ENCODE measurements around the gene HORMAD2.
A peak's percentile ranks its signal among the peaks of the same experiment; 100 is the strongest.

The HORMAD2 gene

GRCh38 chr22:30159561-30160353 is 79.5 kb downstream of the HORMAD2 start:
- H3K79me2 ChIP-seq (ENCODE audit: control insufficient read depth, insufficient read depth, low read length, poor library complexity), result no peaks in the 10 kb centered on the region

DNA sequence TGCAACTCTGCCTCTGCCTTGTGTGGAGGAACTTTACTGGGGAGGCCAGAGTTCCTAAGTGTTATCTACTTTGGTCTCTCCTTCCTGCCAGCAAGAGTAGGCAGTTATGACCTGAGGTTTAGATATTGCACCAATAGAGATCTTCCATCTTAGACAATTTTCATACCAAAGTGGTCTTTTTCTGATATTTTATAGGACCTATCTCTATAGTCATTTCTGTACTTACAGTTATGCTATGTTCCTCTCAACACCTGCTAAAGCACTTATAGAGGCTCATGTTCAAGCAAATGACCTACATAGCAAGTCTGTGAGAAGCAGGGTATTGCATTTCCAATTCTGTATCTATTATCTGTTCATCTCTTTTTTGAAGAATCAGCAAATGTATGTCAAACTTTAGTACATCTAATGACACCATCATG is 80.8 kb downstream of the HORMAD2 start:
- Histone ChIP-seq H3K4ac (ENCODE audit: low read depth, low read length) (no peak overlapping the region), H3K14ac (ENCODE audit: low read length) (no peak overlapping the region), H3K27ac (ENCODE audit: low read depth, low read length) (no peak overlapping the region), H3K23ac (ENCODE audit: low read length) (no peak overlapping the region), H2BK5ac (ENCODE audit: low read depth, low read length, poor library complexity) (no peak overlapping the region), H3K4me2 (ENCODE audit: low read length) (no peak overlapping the region), H3K27me3 (ENCODE audit: insufficient read depth, low read length) (no peaks in the 10 kb centered on the region), H2AK5ac (ENCODE audit: low read length) (no peak overlapping the region), H3K4me3 (ENCODE audit: low read depth, low read length) (no peak overlapping the region), H4K91ac (ENCODE audit: low read depth, low read length) (no peak overlapping the region), H4K8ac (ENCODE audit: low read depth, low read length) (no peak overlapping the region), H2AFZ (ENCODE audit: insufficient read depth, low read length, poor library complexity) (no peak overlapping the region), H3K36me3 (ENCODE audit: control insufficient read depth in 1 of 2, insufficient read depth in 2 of 2, low read length in 2 of 2) (no peaks in the 10 kb centered on the region), H3K9ac (ENCODE audit: low read length) (no peak overlapping the region), H3K79me2 (ENCODE audit: control insufficient read depth, insufficient read depth, low read length, poor library complexity) (no peaks in the 10 kb centered on the region), H2BK12ac (ENCODE audit: low read length) (no peak overlapping the region), H4K12ac (ENCODE audit: low read depth, low read length) (no peak overlapping the region), H3K9me3 (ENCODE audit: insufficient read depth, low read depth, low read length) (no peaks in the 10 kb centered on the region), H2BK120ac (ENCODE audit: insufficient read depth, low read length, poor library complexity) (no peak overlapping the region), H3K4me1 (ENCODE audit: control insufficient read depth in 1 of 2, insufficient read depth in 2 of 2, low read length in 2 of 2) (peaks cover 2% of the 10 kb centered on the region in 2 experiments), H3K79me1 (ENCODE audit: low read length) (no peaks in the 10 kb centered on the region), H3K18ac (ENCODE audit: low read length) (no peak overlapping the region)
- DNase-seq, result no peak

More at GRCh38 chr22:30159561-30160353, 79.5 kb downstream of the HORMAD2 start:
- Histone ChIP-seq H3K4me3 (ENCODE audit: low read depth, low read length) (no peak overlapping the region), H2BK12ac (ENCODE audit: low read length) (no peak overlapping the region), H4K91ac (ENCODE audit: low read depth, low read length) (no peak overlapping the region), H3K27ac (ENCODE audit: low read depth, low read length) (no peak overlapping the region), H3K79me1 (ENCODE audit: low read length) (no peaks in the 10 kb centered on the region), H3K4me2 (ENCODE audit: low read length) (no peak overlapping the region), H3K9me3 (ENCODE audit: insufficient read depth, low read depth, low read length) (peaks cover 1% of the 10 kb centered on the region), H3K14ac (ENCODE audit: low read length) (no peak overlapping the region), H2AK5ac (ENCODE audit: low read length) (no peak overlapping the region), H2BK5ac (ENCODE audit: low read depth, low read length, poor library complexity) (no peak overlapping the region), H4K12ac (ENCODE audit: low read depth, low read length) (no peak overlapping the region), H3K36me3 (ENCODE audit: control insufficient read depth in 1 of 2, insufficient read depth in 2 of 2, low read length in 2 of 2) (no peaks in the 10 kb centered on the region), H2AFZ (ENCODE audit: insufficient read depth, low read length, poor library complexity) (no peak overlapping the region), H2BK120ac (ENCODE audit: insufficient read depth, low read length, poor library complexity) (no peak overlapping the region), H3K18ac (ENCODE audit: low read length) (no peak overlapping the region), H3K9ac (ENCODE audit: low read length) (no peak overlapping the region), H3K27me3 (ENCODE audit: insufficient read depth, low read length) (no peaks in the 10 kb centered on the region), H3K23ac (ENCODE audit: low read length) (no peak overlapping the region), H3K4me1 (ENCODE audit: control insufficient read depth in 1 of 2, insufficient read depth in 2 of 2, low read length in 2 of 2) (peaks cover 2% of the 10 kb centered on the region in 2 experiments), H4K8ac (ENCODE audit: low read depth, low read length) (no peak overlapping the region), H3K4ac (ENCODE audit: low read depth, low read length) (no peak overlapping the region)
- DNase-seq, result peak; percentile 22 to 60
- WGBS (ENCODE audit: extremely low coverage, insufficient coverage, insufficient read length), result no CpG with 5 or more reads among the region's 2 CpGs

GRCh38 chr22:30167296-30167695 is 87.0 kb downstream of the HORMAD2 start:
- no peak overlapping the region for H3K18ac ChIP-seq (ENCODE audit: low read length)
- no peaks in the 10 kb centered on the region for H3K79me2 ChIP-seq (ENCODE audit: control insufficient read depth, insufficient read depth, low read length, poor library complexity)

GRCh38 chr22:30167734-30168133 is 87.5 kb downstream of the HORMAD2 start:
- H4K91ac ChIP-seq (ENCODE audit: low read depth, low read length), result no peak overlapping the region
- H3K4me2 ChIP-seq (ENCODE audit: low read length), result no peak overlapping the region
- H3K4me1 ChIP-seq (ENCODE audit: control insufficient read depth in 1 of 2, insufficient read depth in 2 of 2, low read length in 2 of 2), result no peaks in the 10 kb centered on the region
- WGBS (ENCODE audit: extremely low coverage, insufficient coverage, insufficient read length), result no CpG with 5 or more reads among the region's 1 CpG
- no peak overlapping the region for H4K12ac ChIP-seq (ENCODE audit: low read depth, low read length)
- H3K9ac ChIP-seq (ENCODE audit: low read length), result no peak overlapping the region
- no peaks in the 10 kb centered on the region for H3K9me3 ChIP-seq (ENCODE audit: insufficient read depth, low read depth, low read length)
- H3K14ac ChIP-seq (ENCODE audit: low read length), result no peak overlapping the region
- DNase-seq, result no peak
- H3K36me3 ChIP-seq (ENCODE audit: control insufficient read depth in 1 of 2, insufficient read depth in 2 of 2, low read length in 2 of 2), result no peaks in the 10 kb centered on the region
- H3K79me1 ChIP-seq (ENCODE audit: low read length), result no peaks in the 10 kb centered on the region
- no peak overlapping the region for H3K4me3 ChIP-seq (ENCODE audit: low read depth, low read length)
- H2AK5ac ChIP-seq (ENCODE audit: low read length), result no peak overlapping the region
- no peak overlapping the region for H3K18ac ChIP-seq (ENCODE audit: low read length)
- H2BK12ac ChIP-seq (ENCODE audit: low read length), result no peak overlapping the region
- no peak overlapping the region for H2BK120ac ChIP-seq (ENCODE audit: insufficient read depth, low read length, poor library complexity)
- H3K27me3 ChIP-seq (ENCODE audit: insufficient read depth, low read length), result no peaks in the 10 kb centered on the region
- H2AFZ ChIP-seq (ENCODE audit: insufficient read depth, low read length, poor library complexity), result no peak overlapping the region
- H2BK5ac ChIP-seq (ENCODE audit: low read depth, low read length, poor library complexity), result no peak overlapping the region
- no peak overlapping the region for H3K23ac ChIP-seq (ENCODE audit: low read length)
- H4K8ac ChIP-seq (ENCODE audit: low read depth, low read length), result no peak overlapping the region
- no peak overlapping the region for H3K27ac ChIP-seq (ENCODE audit: low read depth, low read length)
- H3K4ac ChIP-seq (ENCODE audit: low read depth, low read length), result no peak overlapping the region
- no peaks in the 10 kb centered on the region for H3K79me2 ChIP-seq (ENCODE audit: control insufficient read depth, insufficient read depth, low read length, poor library complexity)

More at GRCh38 chr22:30167296-30167695, 87.0 kb downstream of the HORMAD2 start:
- no peak overlapping the region for H2BK120ac ChIP-seq (ENCODE audit: insufficient read depth, low read length, poor library complexity)
- H4K91ac ChIP-seq (ENCODE audit: low read depth, low read length), result no peak overlapping the region
- no peak overlapping the region for H2BK12ac ChIP-seq (ENCODE audit: low read length)
- H3K79me1 ChIP-seq (ENCODE audit: low read length), result no peaks in the 10 kb centered on the region
- no peak overlapping the region for H2AFZ ChIP-seq (ENCODE audit: insufficient read depth, low read length, poor library complexity)
- no peaks in the 10 kb centered on the region for H3K36me3 ChIP-seq (ENCODE audit: control insufficient read depth in 1 of 2, insufficient read depth in 2 of 2, low read length in 2 of 2)
- H3K4me1 ChIP-seq (ENCODE audit: control insufficient read depth in 1 of 2, insufficient read depth in 2 of 2, low read length in 2 of 2), result no peaks in the 10 kb centered on the region
- no peak for DNase-seq
- H3K4me3 ChIP-seq (ENCODE audit: low read depth, low read length), result no peak overlapping the region
- WGBS (ENCODE audit: extremely low coverage, insufficient coverage, insufficient read length), result no CpG with 5 or more reads among the region's 2 CpGs
- no peak overlapping the region for H3K4me2 ChIP-seq (ENCODE audit: low read length)
- H2BK5ac ChIP-seq (ENCODE audit: low read depth, low read length, poor library complexity), result no peak overlapping the region
- H4K12ac ChIP-seq (ENCODE audit: low read depth, low read length), result no peak overlapping the region
- H3K27me3 ChIP-seq (ENCODE audit: insufficient read depth, low read length), result no peaks in the 10 kb centered on the region
- H3K9ac ChIP-seq (ENCODE audit: low read length), result no peak overlapping the region
- no peaks in the 10 kb centered on the region for H3K9me3 ChIP-seq (ENCODE audit: insufficient read depth, low read depth, low read length)
- H3K14ac ChIP-seq (ENCODE audit: low read length), result no peak overlapping the region
- H3K4ac ChIP-seq (ENCODE audit: low read depth, low read length), result no peak overlapping the region
- H4K8ac ChIP-seq (ENCODE audit: low read depth, low read length), result no peak overlapping the region
- H3K27ac ChIP-seq (ENCODE audit: low read depth, low read length), result no peak overlapping the region
- no peak overlapping the region for H2AK5ac ChIP-seq (ENCODE audit: low read length)
- no peak overlapping the region for H3K23ac ChIP-seq (ENCODE audit: low read length)

Measured in trophoblast cell (in vitro differentiated cells and primary cell).